ENCODE results near the gene PNMA6E.
A peak's percentile ranks its signal among the peaks of the same experiment; 100 is the strongest.

Gene PNMA6E

DNA sequence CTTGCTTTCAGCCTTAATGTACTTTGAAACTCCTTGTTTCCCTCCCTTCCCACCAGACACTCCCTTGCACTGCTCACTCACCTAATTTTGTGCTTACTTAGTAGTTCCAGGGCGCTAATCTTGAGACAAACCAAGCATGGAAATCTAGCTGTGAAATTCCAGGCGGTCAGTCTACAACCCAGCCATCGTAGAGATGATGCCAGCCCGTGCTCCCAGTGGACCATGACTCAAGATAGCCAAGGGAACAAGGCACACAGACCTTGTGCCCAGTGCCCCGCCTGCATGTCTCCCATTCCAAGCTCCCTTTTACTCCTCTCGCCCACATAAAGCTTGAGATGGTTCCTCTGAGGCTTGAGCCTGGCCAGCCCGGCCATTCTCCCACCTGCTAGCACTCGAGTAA is 33.7 kb upstream of the PNMA6E start:
- no peak for DNase-seq

DNA sequence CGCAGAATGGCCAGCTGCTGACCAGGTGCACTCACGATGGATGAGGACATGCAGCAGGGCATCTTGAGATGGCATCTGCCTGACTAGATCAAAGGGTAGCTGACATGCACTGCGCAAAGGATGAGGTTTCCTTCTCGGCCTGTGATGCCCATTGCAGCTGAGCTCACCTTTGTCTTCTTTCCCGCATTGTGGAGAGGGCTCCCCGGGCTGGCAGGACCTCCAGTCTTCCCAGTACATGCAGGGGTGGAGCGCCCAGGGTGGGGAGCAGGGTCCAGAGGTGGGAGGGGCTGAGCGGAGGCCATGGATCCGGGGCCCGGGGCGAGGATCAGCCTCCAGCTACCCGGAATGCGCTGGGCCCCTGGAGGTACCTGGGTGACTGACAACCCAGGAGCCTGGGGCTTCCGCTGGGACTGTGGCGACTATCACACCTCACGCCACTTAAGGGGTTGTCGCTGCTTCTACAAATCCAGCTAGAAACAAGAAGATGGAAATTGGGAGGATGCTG is 32.7 kb upstream of the PNMA6E start:
- DNase-seq: no peak

DNA sequence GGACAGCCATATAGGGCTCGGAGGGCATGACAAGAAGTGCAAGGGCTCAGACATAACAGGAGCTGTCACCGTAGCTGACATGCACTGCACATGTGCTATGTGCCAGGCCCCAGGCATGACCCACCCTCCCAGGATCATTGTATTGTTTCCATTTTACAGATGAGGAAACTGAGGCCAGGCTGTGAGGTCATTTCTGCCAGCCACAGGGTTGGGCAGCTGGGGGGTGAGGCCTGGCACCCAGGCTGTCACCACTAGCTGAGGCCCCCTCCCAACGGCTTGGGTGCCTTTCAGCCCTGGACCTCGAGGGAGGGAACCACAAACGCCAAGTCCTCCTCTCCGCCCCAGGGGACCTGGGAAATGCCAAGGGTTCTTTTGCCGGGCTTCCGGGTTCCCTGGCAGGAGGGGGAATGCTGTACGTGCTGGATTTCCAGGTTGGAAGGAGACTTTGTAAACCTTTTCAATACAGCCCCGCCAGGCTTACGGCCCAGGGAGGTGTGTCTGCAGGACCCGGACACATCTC is 32.1 kb upstream of the PNMA6E start:
- no peak for DNase-seq

DNA sequence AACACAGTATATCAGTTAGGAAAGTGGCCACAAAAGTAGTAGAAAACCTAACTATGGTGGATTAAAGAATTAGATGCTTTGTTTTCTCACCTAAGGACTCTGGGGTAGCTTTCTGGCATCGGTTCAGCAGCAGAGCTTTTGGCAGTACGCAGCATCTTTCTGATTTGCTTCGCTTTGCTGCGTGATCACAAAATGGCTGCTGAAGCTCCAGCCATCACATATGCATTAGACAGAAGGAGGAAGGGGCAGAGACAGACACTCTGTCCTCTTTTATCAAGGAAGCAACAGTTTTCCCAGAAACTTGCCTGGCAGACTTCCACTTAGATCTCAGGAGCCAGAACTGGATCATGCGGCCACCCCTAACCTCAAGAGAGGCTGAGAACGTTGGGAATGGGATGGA is 29.6 kb upstream of the PNMA6E start:
- DNase-seq: no peak

DNA sequence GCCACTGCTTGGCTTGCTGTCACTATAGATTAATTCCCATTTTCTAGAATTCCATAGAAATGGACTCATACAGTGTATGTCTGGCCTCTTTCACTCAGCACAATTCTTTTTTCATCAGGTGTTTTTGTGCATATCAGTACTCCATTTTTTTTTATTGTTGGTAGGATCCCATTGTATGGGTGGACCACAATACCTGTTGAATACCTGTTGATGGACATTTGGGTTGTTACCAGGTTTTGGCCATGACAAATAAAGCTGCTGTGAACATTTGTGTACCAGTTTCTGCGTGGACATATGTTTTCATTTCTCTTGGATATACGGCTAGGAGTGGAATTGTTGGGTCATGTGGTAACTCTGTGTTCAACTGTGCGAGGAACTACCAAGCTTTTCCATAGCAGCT is 25.1 kb upstream of the PNMA6E start:
- DNase-seq: no peak

DNA sequence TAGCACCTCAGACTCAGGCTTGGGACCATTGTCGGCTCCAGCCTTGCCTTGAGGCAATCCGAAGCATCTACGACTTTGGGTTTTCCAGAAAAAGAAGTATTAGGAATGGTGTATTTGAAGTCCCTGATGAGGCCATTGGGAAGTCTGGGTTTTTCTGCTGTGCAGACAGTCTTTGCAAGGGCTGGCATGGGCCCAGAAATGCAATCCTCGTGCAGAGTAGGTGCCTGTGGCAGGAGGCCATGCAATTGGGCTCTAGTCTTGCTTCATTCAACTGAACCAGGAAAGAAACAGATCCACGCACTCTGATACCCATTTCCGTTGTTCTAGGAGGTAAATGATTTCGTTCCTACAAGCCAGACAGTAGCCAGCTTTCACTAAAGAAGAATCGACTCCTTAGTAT is 22.5 kb upstream of the PNMA6E start:
- no peak for DNase-seq

DNA sequence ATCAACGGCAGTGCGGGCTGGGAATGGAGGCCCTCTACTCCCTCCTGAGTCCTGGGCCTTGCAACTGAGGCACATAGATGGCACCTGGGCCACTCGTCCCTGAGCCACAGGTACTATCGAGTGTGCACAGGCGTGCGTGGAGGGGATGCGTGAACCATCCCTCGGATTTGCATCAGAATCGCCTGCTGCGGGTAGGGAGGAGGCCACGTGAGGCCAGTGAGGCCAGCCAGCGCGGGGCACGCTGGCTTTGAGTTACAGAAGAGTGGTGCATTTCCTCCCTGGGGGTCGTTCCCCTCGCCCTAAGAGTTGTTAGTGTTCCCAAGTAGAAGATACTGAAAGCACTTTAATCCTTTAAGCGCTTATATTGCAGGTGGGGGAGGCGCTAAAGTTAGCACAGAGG is 20.7 kb upstream of the PNMA6E start:
- no peak for DNase-seq

DNA sequence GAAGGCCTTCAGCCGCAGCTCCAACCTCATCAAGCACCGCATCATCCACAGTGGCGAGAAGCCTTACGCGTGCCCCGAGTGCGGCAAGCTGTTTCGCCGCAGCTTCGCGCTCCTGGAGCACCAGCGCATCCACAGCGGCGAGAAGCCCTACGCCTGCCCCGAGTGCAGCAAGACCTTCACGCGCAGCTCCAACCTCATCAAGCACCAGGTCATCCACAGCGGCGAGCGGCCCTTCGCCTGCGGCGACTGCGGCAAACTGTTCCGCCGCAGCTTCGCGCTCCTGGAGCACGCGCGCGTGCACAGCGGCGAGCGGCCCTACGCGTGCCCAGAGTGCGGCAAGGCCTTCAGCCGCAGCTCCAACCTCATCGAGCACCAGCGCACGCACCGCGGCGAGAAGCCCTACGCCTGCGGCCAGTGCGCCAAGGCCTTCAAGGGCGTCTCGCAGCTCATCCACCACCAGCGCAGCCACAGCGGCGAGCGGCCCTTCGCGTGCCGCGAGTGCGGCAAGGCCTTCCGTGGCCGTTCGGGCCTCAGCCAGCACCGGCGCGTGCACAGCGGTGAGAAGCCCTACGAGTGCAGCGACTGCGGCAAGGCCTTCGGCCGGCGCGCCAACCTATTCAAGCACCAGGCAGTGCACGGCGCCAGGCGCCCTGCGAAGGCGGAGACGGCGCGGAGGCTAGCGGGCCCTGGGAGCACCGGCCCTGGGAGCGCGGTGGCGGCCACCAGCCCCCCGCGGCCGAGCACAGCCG is 19.9 kb upstream of the PNMA6E start:
- DNase-seq: no peak

DNA sequence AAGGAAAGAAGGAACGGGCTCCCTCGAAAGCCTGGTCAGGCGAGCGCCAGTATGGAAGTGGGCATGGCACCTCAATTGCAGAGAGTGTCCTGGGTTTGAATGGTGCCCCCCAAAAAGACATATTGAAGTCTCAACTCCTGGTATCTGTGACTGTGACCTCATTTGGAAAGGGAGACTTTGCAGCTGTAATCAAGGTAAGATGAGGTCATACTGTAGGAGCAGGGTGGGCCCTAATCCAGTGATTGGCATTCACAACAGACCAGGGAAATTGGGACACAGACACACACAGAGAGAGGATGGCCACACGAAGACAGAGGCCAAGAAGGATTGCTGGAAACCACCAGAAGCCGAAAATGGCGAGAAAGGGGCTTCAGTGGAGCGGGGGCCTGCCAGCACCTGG is 16.5 kb upstream of the PNMA6E start:
- no peak for DNase-seq

DNA sequence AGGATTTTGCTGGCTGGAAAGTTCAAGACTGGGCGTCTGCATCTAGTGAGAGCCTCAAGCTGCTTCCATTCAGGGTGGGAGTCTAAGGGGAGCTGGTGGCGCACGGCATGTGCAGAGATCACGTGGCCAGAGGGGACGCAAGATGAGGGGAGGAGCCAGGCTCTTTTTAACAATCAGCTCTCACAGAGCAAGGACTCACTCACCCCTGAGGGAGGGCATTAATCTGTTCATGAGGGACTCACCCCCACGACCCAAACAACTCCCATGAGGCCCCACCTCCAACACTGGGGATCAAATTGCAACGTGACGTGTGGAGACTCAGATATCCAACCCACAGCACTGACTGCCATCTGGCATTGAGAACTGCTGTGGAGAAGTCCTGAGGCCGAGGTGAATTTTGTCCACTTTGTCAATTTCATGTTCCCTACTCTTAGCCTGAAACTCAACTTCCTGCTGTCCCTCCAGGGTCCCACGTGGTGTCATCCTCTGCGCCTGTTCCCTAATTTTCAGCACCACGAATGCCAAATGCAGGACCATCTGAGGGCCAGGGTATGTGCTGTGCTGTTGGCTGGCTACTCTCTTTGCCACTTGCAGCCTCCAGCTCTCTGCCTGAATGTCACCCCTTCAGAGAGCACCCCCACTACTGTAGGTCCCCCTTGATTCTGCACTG is 15.8 kb upstream of the PNMA6E start:
- DNase-seq: no peak

DNA sequence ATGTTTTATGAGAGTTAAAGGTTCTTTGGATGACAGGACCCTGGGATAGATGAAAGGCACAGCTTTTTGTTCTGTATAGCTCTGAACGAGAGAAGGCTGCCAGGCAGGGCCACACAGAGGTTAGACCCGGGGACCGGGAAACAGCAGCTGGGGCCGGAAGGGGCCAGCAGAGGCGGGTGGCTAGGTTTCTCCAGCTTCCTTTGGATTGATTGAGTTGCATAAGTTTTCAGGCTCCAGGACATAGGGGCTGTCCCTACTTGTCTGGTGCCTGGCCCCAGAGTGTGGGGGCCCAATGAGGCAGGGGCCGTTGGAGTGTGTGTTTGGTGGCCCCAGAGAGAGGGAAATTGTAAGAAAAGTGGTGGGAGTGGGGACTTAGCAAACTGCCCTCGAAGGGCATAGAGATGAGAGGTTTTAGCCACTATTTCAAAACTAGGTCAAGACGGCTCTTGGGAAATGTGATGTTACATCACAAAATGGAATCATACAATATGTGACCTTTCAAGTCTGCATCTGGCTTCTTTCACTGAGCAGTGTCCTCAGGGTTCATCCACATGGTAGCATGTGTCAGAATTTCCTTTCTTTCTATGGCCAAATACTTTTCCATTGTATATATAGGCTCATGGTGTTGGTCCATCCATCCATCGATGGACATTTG is 13.8 kb upstream of the PNMA6E start:
- no peak for DNase-seq

DNA sequence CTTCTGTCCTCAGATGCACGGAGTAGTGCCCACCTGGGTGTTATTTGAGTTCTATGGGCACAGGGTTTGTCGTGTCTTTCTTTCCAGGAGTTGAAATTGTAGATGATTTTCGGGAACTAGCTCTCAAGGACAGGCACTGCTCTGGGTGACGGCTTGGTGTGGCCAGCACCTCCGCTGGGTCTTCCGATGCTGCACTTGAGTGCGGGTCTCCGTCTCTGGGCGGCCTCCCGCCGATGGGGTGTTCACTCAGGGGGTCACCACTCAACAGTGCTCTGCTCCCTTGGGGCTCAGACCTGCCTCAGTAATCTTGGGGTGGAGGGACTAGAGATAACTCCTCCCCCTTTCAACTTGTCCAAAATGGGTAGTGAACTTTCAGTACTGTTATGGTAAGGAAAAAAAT is 12.6 kb upstream of the PNMA6E start:
- no peak for DNase-seq

DNA sequence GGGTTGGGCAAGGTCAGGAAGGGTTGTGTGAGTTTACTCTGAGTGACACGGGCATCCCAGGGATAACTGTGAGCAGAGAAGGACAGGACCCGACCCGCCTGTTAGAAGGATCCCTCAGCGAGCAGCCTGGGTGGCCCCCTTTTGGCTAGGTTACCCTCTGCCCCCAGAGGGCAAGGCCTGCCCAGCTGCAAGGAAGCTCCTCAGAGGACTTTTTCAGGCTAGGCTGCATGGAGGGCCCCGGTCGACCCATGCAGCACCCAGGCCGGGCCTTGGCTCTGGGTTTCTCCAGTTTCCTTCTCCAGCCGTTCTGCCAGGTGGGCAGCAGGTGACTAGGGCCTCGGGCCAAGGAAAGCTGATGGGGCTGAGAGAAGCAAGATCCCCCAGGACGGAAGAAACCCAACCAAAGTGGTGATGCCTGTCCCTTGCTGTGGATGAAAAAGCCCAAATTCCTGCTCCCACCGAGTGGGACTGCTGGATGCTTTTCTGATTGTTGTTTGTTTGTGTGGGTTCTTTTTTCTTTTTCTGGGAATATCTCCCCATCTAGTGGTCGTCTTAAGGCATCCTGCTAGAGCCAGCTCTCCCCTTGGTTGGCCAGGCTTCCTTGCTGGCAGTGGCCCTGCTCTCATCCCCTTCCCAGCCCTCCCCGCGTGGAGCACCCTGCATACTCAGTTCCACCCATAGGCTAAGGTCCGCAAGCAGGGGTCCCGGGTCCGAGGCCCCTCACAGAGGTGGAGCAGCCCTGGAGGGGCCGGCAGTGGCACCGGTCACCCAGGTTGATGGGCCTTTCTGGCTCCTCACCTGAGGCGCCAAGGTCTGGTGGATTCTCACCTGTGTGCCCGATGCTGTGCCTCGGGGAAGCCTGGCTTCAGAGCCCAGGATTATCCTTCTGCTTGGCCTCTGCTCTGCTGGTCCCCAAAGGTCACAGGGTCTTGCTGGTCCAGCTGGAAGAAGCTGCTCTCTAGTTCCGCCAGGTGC is 11.9 kb upstream of the PNMA6E start:
- DNase-seq: no peak

DNA sequence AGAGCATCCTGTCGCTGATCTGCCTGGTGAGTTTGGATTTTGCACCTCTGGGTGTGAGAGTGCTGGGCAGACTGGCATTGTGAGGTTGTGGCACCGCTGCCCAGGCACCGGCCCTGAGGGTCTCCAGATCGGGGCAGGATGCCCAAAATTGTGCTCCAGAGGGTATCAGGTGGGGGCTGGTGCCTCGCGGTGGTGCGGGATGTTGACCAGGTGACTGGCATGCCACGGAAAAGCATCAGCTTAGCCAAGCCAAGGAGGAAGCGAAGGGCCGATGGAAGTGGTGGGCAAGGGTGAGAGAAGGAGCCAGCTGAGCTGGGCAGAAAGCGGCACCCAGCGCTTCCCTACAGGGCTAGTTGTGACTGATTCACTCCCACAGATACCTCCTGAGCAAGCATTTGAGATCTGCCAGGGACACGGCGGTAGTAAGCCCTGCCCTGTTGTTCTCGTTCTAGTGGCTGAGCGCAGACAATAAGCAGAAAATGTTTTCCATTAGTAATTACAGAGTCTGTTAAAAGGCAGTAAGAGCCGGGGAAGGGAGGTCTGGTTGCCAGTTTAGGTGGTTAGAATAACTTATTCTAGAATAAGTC is 10.9 kb upstream of the PNMA6E start:
- no peak for DNase-seq

DNA sequence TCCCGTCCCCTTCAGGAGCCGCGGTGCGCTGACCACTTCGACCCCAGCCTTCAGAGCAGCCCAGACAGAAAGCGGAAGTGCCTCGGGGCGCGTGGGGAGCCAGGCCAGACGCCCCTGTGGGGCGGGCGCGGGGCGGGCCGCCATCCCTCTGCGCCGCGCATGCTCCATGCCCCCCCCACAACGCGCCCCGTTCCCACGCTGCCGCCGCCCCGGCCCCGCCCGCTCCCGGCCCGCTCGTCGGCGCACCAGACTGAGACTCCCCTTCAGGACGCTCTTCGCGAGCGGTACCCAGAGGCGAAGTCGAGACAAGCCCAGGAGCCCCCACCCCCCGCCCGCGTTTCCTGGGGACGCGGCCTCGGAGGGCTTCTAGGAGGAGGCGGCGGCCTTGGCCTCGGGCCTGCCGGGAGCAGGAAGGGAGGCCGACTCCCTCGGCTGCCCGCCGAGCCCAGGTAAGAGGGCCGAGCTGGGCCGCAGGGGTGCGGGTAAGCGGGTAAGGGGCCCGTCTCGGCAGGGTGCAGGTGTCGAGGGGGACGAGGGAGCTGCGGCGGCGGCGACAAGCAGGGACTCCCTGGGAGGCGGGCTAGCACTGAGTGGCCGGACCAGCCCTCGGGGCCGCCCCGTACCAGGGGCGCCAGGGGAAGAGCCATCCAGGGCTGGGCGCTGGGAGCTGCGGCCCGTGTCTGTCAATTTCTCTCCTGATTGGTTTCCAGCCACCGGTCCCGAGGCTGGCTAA is 10.3 kb upstream of the PNMA6E start, which contains the start of gene ZFP92:
ZFP92 (plus strand) TSS at position 218 of the 733 bp plus-strand sequence. CDS start 6,851 bp downstream, outside the sequence.
- peak; percentile 25 for DNase-seq

DNA sequence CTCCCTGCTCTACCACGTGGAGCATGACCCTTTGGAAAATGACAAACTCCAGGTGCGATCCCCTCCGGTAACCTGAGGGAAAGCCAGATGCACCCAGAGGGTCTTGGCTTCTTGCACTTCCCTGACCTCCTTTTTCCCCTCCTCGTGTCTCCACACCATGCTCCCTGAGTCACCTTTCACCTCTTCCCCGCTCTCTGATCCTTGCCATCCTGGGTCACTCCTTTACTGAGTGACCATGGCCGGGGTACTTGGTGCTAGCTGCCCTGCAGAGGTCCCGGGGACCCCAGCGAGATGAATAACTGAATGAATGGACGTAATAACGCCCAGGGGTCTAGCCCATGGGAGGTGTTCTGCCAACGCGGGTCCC is 9.7 kb upstream of the PNMA6E start:
- no peak for DNase-seq

DNA sequence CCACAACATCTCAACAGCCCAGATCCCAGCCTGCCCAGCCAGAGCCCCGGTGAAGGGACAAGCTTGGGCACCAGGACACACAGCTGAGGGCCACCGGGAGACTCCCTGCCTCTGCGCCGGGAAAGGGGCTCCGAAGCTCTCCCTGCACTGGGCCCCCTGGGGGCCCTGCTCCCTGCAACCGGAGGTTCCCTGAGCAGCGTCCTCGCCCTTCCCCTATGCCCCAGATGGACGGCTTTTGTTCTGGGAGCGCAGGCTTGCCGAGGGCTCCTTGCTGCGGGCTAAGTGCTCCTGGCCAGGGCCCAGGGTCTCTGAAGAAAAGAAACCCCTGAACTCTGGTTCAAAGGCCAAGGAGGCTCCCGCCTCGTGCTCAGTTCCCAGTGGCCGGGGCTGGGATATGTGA is 9.2 kb upstream of the PNMA6E start:
- no peak for DNase-seq

DNA sequence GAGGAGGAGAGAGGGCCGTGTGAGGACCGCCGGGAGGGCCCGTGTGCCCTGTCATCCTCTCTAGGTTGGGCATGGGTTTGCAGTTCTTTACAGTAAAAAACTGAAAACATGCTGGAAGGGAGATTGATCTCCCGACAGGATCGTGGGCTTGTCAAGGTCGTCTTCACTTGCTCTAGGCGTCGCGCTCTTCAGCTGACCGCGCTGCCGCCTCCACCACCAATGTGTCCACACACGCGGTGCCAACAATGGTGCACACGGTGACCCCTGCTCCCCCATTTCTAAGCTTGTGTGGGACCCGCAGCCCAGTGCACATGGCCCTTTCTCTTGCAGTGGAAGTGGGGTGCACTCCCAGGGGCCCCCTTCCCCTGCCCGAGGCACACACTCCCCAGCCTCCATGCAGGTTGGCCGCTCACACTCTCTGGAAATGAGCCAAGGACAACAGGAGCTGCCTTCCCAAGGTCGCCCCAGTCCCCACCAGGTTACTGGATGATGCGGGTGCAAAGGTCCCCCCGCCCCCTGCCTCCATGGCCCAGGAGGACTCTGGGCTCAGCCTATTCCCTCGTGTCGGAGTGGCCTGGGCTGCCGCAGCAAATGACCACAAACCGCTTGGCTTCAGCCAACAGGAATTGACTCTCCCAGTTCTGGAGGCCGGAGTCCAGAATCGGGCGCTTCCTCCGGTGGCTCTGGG is 8.4 kb upstream of the PNMA6E start:
- DNase-seq: no peak

DNA sequence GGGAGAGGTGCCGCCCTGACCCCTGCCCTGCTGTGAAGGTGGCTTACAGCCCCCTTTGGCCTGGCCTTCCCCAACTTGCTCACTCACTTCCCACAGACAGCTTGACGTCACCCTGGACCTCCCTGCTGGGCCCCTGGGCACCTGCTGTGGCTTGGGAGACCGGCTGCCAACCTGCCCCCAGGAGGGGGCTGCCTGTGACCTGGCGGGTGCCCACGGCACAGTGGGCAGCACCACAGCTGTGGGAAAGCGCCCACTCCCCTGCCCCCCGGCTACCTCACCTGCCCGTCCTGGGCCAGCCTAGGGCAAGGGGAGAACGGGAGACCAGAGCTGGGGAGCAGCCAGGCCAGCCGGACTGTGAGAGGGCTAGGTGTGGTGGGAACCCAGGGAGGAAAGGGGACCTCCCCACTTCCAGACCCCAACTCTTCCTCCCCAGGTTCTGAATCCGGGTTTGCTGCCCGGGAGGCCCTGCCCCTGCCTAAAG is 7.8 kb upstream of the PNMA6E start:
- no peak for DNase-seq

DNA sequence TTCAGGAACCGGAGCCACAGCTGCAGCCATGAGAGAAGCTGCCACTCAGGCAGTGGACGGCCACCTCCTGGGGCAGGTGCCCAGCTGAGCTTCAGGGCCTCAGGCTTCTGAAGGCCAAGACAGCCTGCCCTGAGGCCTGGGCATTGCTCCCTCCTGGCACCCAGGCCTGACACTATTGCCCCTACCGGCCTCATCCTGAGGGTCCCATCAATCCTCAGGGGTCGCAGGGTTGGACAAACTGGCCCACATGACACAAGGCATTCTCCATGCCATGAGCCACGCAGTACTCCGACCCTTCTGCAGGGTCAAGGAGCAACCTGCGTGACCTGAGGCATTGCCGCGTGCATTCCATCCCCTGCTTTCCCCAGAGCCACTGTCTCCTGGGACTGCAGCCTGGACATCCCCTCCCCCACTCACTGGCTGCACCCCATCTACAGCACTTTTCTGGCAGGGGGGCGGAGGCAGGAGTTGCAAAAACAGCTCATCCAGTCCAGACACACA is 7.1 kb upstream of the PNMA6E start:
- DNase-seq: no peak

Data from activated CD4-positive, alpha-beta T cell treated with anti-CD3 and anti-CD28 coated beads for 48 hours (primary cell).